Measurements from ENCODE around the gene RDH8.

The RDH8 gene

DNA sequence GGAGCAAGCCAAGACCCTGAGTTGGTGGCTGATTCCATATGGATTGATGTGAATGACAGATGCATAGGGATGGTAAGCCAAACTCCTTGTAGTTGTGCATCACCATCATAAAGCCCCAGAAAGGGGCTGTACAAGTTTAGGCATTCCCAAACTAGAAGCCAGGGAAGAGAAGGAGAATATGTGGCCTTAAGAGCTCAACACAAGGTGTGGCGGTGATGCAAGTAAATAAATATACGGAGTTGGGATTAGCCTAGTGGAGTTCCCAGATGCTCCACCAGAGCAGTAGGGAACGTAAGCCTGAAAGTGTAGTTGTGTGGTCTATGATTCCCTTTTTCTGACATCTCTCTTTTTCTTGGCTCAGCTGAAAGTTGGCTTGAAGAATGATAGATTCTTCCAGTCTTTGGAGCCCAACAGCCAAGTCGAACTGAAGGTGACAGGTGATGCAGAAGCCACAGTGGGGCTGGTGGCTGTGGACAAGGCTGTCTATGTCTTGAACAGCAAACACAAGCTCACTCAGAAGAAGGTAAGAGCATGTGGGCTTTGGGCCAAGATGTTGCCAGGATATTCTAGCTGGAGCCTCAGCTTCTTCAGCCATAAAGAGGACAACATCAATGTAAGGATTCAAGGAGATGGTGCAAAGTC, 30.1 kb downstream of the RDH8 start:
- DNase-seq = no peak

DNA sequence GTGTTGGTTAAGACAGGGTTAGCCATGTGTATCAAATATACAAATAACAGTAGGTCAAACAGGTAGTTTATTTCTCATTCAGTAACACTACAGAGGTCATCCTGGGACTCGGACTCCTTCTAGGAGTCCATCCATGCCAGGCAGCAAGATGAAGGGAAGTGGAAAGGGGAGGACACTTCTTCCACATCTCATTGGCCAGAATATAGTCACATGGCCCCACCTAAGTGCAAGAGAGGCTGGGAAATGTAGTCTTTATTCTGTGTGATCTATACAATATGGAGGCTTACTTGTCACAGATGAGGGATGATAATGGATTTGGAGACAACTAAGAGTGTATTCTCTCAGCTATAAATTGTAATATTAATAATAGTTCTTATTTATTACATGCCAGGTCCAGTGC, 31.1 kb downstream of the RDH8 start:
- DNase-seq = no peak

DNA sequence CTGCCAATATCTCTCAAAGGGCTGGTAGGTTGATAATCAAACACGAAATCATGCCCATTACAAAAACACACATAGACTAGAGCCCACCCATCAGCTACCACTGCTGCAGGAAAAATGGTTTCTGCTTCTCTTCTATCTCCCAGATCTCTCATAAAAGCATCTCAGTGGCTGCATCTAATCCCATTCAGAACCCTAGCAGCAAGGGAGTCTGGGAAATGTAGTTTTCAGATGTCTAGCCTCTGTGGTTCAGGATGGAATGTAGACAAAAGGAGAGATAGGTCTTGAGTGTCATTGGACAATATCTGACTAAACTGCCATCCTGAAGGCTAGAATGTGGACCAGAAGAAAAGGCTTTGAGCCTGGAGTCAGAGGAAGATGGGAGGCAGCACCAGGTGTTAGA, 32.1 kb downstream of the RDH8 start:
- DNase-seq = no peak

DNA sequence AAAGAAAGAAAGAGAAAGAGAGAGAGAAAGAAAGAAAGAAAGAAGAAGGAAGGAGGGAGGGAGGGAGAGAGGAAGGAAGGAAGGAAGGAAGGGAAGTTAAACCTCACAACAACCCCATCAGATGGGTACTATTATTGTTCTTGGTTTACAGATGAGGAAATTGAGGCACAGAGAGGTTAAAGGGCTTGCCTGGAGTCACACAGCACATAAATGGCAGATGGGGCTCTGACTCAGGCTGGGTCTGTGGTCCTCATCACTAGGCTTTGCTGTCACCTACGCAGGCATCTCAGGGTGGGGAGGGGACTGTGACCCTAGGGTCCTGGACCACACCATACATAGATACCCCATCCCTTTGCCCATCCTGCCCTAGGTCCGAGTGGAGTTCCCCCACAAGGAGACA, 36.3 kb downstream of the RDH8 start:
- no peak for DNase-seq

DNA sequence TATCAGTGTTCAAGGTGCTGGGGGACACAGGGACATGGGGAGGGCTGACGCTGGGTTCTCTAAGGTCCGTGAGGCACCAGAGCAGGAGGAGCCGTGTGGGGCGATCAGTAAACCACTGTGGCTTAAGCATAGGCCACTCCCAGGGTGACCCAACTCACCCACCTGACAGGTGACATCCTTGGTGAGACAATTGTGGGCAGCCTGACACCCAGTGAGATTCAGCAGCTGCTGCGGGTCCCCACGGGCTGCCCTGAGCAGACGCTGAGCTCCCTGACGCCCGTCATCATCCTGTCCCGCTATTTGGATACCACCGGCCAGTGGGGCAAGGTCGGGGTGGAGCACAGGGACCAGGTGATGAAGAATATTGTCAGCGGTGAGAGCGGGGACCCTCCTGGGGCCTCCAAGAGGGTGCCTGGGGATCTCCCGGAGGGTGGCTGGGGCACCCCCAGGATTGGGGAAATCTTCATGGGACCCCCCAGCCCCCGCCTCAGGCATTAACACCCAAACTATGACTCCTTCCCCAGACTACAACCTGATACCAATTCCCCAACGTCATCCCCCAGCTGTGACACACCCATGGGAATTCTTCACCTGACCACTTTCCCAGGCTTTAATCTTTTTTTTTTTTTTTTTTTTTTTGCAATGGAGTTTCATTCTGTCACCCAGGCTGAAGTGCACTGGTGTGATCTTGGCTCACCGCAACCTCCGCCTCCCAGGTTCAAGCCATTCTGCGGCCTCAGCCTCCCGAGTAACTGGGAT, 39.5 kb downstream of the RDH8 start:
- no peak for DNase-seq

DNA sequence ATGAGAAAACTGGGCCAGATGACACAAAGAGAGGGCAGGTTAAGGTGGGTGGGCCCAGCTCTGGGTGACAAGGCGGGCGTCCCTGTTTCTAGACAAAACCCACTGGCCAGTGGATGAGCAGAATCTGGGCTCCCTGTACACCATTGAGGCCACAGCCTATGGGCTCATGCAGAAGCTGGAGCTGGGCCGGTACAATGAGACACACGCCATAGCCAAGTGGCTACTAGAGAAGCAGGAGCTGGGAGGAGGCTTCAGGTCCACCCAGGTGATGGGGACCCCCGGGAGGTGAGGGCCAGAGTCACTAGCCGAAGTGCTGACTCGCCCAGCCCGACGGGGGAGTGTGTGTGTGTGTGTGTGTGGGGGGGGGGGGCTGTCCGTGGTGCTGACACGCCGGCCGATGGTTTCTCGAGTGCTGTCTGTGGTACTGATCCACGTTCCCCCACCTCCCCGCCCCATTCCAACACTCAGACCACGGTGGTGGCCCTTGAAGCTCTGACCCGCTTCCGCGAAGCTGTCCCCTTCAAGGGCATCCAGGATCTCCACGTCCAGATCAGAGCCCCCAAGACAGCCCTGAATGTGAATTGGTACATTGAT, 48.5 kb downstream of the RDH8 start:
- DNase-seq = no peak

DNA sequence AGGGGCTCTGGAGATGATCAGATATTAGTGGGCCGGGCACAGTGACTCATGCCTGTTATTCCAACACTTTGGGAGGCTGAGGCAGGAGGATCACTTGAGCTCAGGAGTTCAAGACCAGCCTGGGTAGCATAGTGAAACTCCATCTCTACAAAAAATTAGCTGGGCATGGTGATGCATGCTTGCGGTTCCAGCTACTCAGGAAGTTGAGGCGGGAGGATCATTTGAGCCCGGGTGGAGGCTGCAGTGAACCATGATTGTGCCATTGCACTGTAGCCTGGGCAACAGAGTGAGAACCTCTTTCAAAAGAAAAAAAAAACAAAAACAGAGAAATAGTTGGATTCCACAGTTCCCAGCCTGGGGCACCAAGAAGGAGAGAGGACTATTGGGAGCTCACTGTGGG, 54.9 kb downstream of the RDH8 start:
- DNase-seq = no peak

DNA sequence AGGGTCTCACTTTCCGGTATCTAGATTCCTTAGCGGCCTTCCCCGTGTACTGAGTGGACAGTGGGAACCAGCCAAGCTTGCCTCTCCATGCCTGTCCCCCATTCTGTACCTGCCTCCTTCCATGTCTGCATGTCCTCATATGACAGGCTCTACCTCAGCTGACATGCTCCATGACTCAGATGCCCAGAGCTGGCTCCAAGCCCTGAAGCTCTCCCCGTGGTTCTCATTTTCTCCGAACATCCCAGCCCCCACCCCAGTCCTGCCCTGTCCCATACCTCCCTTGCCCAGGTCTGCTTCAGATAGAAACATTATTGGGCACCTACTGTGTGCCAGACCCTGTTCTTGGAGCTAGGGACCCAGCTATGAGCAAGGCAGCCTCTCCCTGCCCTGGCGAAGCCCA, 55.8 kb downstream of the RDH8 start:
- DNase-seq = no peak

DNA sequence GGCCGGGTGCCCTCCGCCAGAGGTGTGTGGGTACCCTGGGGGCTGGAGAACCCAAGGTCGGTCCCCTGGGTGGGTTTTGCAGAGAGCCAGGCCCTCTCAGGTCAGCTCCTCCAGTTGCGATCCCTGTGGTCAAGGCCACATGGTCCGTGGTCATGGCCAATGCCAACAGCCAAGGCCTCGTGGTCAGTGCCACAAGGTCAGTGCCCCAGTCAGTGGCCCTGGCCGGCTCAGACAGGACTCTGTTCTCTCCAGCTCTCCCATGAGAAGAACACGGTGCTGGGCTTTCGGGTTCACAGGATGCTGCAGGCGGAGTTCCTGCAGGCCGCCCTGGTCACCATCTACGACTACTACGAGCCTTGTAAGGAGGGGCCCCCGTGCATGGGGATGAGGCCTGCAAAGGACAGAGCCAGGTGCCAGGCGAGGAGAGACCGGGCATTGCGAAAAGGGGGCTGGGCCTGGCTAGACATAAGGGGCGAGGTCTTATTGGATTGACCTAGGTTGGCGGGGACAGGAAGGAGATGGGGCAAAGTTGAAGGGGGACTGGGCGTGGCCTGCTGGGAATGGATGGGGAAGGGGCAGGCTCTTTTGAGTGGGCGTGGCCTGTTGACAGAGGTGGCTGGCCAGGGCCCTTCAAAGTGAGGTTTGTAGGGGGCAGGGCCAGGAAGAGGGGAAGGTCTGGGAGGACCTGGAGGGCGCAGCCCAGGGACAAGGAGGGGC, 57.6 kb downstream of the RDH8 start:
- DNase-seq = no peak

All from COR-L47 (cell line).